ENCODE measurements around the gene TRAPPC2B.
"Not testable (repeated sequence)": the region's sequence is repeated elsewhere in the genome, so short reads cannot be mapped to it uniquely, and the experiment has no call there.

TRAPPC2B gene

GRCh38 chr19:57374647-57375046, 11.3 kb downstream of the TRAPPC2B start:
- DNase-seq = not testable (repeated sequence)

- no peak for DNase-seq
Observed at GRCh38 chr19:57376151-57376550, 12.8 kb downstream of the TRAPPC2B start.

GRCh38 chr19:57377498-57378146, 14.3 kb downstream of the TRAPPC2B start:
- no peak for DNase-seq

GRCh38 chr19:57380923-57381322, 17.6 kb downstream of the TRAPPC2B start:
- DNase-seq = no peak

- DNase-seq = no peak
Observed at GRCh38 chr19:57382806-57383488, 19.6 kb downstream of the TRAPPC2B start.

- DNase-seq = no peak
Observed at GRCh38 chr19:57389194-57389729, 25.9 kb downstream of the TRAPPC2B start.

- DNase-seq = peak; percentile 99
Observed at GRCh38 chr19:57389730-57390598, 26.6 kb downstream of the TRAPPC2B start, which contains the start of gene ZNF548. TSS of gene ZNF548 (plus strand) at chr19:57389854. CDS start at chr19:57390100, 246 bp downstream.

GRCh38 chr19:57395710-57396109, 32.4 kb downstream of the TRAPPC2B start:
- no peak for DNase-seq

GRCh38 chr19:57398868-57399267, 35.5 kb downstream of the TRAPPC2B start:
- no peak for DNase-seq

- DNase-seq = no peak
Observed at GRCh38 chr19:57403737-57404563, 40.6 kb downstream of the TRAPPC2B start.

- DNase-seq = peak; percentile 77
Observed at GRCh38 chr19:57406516-57407123, 43.3 kb downstream of the TRAPPC2B start.

GRCh38 chr19:57410877-57411671, 47.7 kb downstream of the TRAPPC2B start, which contains the start of gene ZNF17:
TSS of gene ZNF17 (plus strand) at chr19:57411161. CDS start at chr19:57413616, 2,455 bp downstream.
- peak; percentile 93 for DNase-seq

All from CD4-positive, alpha-beta T cell treated with Interleukin-15 for 1 hour (primary cell).